ENCODE data around the gene DDX11.
"Not testable (repeated sequence)": the region's sequence is repeated elsewhere in the genome, so short reads cannot be mapped to it uniquely, and the experiment has no call there.

Gene DDX11

DNA sequence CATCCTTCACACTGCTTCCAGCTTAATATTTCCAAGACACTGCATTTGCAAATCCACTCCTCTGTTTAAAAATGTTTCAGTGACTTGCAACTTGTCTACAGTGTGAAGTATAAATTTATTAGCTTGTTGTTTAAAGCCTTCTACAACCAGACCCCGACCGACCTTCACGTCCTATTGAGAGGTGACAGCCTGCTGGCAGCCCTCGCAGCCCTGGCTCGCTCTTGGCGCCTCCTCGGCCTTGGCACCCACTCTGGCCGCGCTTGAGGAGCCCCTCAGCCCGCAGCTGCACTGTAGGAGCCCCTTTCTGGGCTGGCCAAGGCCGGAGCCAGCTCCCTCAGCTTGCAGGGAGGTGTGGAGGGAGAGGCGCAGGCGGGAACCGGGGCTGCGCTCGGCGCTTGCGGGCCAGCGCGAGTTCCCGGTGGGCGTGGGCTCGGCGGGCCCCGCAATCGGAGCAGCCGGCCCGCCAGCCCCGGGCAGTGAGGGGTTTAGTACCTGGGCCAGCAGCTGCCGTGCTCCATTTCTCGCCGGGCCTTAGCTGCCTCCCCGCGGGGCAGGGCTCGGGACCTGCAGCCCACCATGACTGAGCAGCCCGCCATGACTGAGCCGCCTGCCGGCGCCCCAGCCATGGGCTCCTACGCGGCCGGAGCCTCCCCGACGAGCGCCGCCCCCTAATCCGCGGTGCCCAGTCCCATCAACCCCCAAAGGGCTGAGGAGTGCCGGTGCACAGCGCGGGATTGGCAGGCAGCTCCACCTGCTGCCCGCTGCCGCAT lies 2.5 kb upstream of the DDX11 start:
- DNase-seq, result not testable (repeated sequence)

DNA sequence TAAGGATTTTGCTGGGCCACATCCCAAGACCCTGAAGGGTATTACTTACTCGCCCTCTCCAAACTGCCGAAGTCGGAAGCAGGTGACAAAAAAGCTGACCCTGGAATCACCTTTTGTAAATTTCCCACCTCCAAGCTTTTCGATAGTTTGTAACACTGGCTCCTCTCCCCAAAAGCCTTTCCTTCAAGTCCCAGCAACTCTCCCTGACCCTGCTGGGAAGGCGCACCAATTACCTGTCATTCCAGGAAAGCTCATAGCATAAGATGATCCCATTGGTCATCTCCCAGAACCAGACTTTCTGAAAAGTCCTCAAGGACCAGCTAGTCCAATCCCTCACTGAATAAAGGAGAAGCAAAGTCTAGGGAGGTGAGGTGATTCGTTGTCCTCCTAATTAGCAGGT lies 698 bp upstream of the DDX11 start:
- not testable (repeated sequence) for DNase-seq

DNA sequence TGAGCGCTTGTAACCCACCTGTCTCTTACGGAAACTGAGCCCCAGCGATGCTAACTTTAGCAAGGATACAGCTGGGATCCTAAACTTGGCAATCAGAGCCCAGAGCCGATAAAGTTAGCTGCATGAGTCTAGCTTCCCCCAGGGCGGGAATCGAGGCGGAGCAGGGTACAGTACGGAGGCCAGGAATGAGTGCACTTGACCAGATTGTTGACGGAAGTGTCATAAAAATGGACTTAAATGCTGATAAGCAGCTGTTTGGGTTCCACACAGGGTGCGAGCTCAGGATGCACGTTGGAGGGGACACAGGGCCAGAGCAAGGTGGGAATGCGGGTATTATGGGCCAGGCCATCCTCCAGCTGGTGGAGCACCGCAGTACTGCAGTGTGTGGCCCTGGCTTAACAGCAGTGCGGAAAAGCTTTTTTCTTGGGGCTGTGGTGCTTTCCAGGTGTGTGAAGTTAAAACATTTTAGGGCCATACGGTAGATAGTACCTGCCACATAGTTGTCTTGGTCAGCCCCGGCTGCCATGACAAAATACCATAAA lies 744 bp downstream of the DDX11 start:
- peak; percentile 69 for DNase-seq

GRCh38 chr12:31076150-31076549 lies 2.5 kb downstream of the DDX11 start:
- DNase-seq, result peak; percentile 61

GRCh38 chr12:31077095-31077494 lies 3.4 kb downstream of the DDX11 start:
- not testable (repeated sequence) for DNase-seq

DNA sequence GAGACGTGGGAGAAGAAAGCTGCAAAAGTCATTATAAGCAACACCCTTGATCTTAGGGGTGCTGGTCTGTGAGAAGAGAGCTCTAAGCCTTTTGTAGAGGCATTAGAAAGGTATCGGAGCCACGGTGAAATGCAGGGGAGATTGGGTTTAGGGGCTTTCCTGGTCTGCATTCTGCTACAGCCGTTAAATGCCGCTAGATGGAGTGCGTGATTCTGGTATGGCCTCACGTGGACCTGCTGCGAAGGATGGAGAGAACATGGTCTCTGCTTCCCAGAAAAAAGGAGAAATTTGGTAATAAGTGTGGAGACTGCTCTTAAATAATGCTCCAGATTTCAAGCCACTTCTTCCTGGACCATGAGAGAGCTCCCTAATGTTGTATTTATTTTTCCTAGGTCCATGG lies 4.3 kb downstream of the DDX11 start:
- DNase-seq, result not testable (repeated sequence)

DNA sequence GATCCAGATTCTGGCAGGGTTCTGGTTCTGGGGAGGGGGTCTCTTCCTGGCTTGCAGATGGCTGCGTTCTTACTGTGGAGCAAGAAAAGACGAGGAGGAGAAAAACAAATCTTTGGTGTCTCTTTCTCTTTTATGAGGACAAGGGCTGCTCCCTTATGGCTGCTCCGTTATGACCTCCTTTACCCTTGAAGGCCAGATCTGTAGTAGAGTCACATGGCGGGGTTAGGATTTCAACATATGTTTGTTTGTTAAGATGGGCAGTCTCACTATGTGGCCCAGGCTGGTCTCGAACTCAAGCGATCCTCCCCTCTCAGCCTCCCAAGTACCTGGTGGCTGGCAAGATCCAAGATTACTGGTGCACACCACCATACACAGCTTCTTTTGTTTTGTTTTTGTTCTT lies 5.8 kb downstream of the DDX11 start:
- DNase-seq, result not testable (repeated sequence)

GRCh38 chr12:31080221-31080620 lies 6.6 kb downstream of the DDX11 start:
- not testable (repeated sequence) for DNase-seq

- DNase-seq, result not testable (repeated sequence)
Measured at GRCh38 chr12:31081274-31081673, 7.6 kb downstream of the DDX11 start.

- DNase-seq, result not testable (repeated sequence)
Measured at GRCh38 chr12:31084241-31084640, 10.6 kb downstream of the DDX11 start.

DNA sequence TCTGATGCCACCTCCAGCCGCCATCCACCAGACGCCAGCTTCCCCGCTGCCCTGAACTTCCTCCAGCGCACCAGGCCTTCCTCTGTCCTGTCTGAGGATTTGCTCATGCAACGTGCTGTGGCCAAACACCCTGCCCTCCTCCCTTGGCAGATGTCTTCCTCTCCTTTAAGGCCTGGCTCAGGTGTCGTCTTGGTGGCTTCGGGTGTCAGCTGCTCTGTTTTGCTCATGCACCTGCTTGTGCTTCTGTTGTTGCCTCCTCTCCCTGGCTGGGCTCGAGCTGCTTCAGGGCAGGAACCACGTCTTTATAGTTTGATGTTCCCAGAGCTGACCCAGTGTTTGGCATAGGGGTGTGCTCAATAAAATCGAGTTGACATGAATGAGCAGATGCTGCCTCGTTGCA lies 12.4 kb downstream of the DDX11 start:
- DNase-seq, result not testable (repeated sequence)

DNA sequence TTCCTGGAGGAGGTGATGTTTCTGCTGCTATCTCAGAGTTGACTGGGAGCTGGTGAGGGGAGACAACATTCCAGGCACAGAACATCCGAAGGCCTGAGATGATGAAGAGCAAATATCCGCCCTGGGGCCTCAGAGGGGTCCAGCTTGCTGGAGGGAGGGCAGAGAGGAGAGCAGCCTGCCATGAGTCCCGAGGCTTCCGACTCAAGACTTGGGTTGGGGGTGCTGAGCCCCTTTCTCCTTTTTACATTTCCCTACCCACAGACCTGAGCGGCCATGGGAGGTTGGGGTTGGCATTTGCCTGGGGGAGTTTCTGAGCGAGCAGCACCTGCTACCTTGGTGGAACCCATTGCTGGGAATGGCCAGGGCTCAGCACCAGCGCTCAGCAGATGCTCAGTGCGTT lies 13.8 kb downstream of the DDX11 start:
- not testable (repeated sequence) for DNase-seq

- not testable (repeated sequence) for DNase-seq
Measured at GRCh38 chr12:31087956-31088355, 14.3 kb downstream of the DDX11 start.

- no peak for DNase-seq
Measured at GRCh38 chr12:31089072-31089471, 15.4 kb downstream of the DDX11 start.

DNA sequence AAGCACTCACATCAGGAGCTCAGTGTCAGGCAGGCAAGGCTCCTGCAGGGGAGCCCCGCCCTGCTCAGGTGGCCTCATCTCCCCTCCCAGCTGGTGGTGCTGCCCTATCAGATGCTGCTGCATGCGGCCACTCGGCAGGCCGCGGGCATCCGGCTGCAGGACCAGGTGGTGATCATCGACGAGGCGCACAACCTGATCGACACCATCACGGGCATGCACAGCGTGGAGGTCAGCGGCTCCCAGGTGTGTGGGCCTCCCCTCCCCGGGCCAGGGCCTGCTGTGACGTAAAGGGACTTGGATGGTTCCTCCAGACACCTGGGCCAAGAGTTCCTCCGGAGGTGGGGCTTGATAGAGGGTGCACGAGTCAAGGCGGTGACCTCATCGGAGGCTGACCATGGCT lies 18.0 kb downstream of the DDX11 start:
- not testable (repeated sequence) for DNase-seq

DNA sequence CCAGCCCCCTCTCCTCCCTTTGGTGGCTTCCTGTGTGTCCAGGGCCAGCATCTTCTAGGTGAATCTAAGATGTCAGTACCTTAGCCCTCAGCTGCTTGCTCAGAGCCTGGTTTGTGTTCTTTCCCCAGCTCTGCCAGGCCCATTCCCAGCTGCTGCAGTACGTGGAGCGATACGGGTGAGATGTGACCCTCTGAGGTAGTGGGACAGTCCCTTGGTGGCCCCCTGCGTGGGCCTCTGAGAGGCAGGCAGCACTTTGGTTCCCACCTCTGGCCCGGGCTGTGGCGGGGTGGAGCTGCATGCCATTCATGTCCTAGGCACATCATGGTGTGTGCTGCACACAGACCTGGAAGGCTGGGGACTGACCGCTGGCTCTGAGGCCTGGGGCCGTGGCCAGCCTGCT lies 19.1 kb downstream of the DDX11 start:
- DNase-seq, result not testable (repeated sequence)

GRCh38 chr12:31095080-31095860 lies 21.6 kb downstream of the DDX11 start:
- DNase-seq, result not testable (repeated sequence)

DNA sequence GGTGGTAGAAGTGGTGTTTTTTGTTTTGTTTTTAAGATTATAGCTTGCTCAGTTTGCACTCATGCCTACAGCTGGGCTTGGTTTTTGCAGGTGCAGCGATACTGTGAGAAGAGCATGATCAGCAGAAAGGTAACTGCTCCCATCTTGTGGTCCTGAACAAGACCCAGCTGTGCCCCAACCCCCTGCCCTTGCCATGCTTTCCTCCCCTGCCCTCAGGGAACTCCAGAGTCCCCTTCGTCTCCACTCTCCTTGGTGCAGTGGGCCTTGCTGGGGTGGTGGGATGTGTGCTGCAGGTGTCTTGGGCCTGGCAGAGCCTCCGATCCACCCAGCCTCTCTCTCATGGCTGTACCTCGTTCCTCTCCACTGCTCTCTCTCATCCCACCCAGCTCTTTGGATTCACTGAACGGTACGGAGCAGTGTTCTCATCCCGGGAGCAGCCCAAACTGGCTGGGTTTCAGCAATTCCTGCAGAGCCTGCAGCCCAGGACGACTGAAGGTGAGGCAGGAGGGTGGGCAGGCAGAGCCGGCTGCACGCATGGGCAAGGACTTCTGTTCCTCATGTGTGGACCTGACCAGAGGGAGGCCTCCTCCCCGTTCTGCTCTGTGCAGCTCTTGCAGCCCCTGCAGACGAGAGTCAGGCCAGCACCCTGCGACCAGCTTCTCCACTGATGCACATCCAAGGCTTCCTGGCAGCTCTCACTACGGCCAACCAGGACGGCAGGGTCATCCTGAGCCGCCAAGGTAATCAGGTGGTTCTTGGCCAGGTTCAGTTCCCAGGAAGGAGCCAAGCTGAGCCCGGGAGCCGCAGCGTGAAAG lies 22.8 kb downstream of the DDX11 start:
- peak; percentile 73 for DNase-seq

- not testable (repeated sequence) for DNase-seq
Measured at GRCh38 chr12:31097819-31098218, 24.2 kb downstream of the DDX11 start.

DNA sequence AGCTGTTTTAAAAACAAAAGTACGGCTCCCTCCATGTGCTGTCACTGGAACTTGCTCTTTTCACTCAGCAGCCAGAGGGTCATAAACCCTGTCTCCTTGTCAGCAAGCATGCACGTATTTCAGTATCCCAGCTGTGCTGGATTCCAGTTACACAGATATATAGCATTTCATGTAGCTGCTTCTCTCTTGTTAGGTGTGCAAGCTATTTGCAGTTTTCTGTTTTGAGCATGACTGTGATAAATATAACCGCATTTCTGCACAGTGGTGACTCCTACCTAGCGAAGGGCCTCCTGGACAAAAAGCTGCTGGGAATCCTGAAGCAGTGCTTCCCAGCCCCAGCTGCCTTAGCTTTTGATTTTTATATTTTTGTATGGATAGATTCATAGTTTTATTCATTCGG lies 24.7 kb downstream of the DDX11 start:
- not testable (repeated sequence) for DNase-seq

GRCh38 chr12:31098771-31099170 lies 25.1 kb downstream of the DDX11 start:
- DNase-seq, result not testable (repeated sequence)

- DNase-seq, result not testable (repeated sequence)
Measured at GRCh38 chr12:31099434-31099833, 25.8 kb downstream of the DDX11 start.

Measured in RPMI8226 (cell line).